Esophagus muscularis mucosa (tissue), 4 donors: ENCODE data around the gene SYNGR4. TPM values are rescaled to one million over a fixed set of nuclear protein-coding genes. Genes with fewer than 3 reads are reported as not detected.

Source experiments
- DNase-seq: peaks from one replicate; pipeline ENCODE4 v3.0.0-alpha.2; 2017; ENCODE audit errors: extremely low spot score
- H3K27ac ChIP-seq, 4 donors: fragments of 200-600 bp; sonication (generic); replicated peaks in 1 of 4; 1 replicate in 3 of 4; 2 replicates in 1 of 4; pipeline ENCODE4 v1.5.1; 2016 to 2019; ENCODE audit warnings: mild to moderate bottlenecking in 1 of 4
- H3K27me3 ChIP-seq, 4 donors: fragments of 200-600 bp; sonication (generic); one replicate each; pipeline versions ENCODE4 v1.5.1 to v1.6.0; 2016 to 2019
- H3K36me3 ChIP-seq, 4 donors: fragments of 200-600 bp; sonication (generic); one replicate each; pipeline ENCODE4 v1.5.1; 2016 to 2019
- H3K4me1 ChIP-seq, 4 donors: fragments of 200-600 bp; sonication (generic); one replicate each; pipeline ENCODE4 v1.5.1; 2016 to 2019
- H3K4me3 ChIP-seq, 4 donors: fragments of 200-600 bp; sonication (generic); 1 replicate in 2 of 4; 2 replicates in 2 of 4; pipeline ENCODE4 v1.5.1; 2016 to 2019; ENCODE audit warnings: mild to moderate bottlenecking in 4 of 4, moderate library complexity in 1 of 4
- H3K9me3 ChIP-seq, 4 donors: fragments of 200-600 bp; sonication (generic); 1 replicate in 3 of 4; 2 replicates in 1 of 4; pipeline ENCODE4 v1.5.1; 2016 to 2019
- CTCF ChIP-seq, 3 experiments: fragments of 200-600 bp in 2 of 3; fragments of 450-650 bp in 1 of 3; sonication (generic) in 2 of 3; IDR thresholded peaks; one replicate each; pipeline ENCODE4 v1.5.1; 2017 to 2019; ENCODE audit warnings: antibody characterized with exemption in 3 of 3, mild to moderate bottlenecking in 2 of 3, moderate library complexity in 1 of 3
- EP300 ChIP-seq: sonication (generic); formaldehyde crosslinking; IDR thresholded peaks from one replicate; pipeline ENCODE4 v1.6.1; 2017; ENCODE audit warnings: antibody characterized with exemption
- POLR2A ChIP-seq: fragments of 450-650 bp; IDR thresholded peaks from one replicate; pipeline ENCODE4 v1.6.1; 2017; ENCODE audit warnings: antibody characterized with exemption, moderate library complexity, mild to moderate bottlenecking, low read depth
- POLR2AphosphoS5 ChIP-seq, 2 donors: sonication (generic); formaldehyde crosslinking; IDR thresholded peaks; one replicate each; pipeline ENCODE4 v1.6.1; 2017; ENCODE audit warnings: antibody characterized with exemption in 2 of 2
- WGBS: methylation state at CpG from one replicate; pipeline ENCODE4 v1.1.5; 2018; 5-methylcytosine and 5-hydroxymethylcytosine counted together
- intact Hi-C: fragments of 100-400 bp; cut with DNase I; formaldehyde crosslinking; loops from one replicate; pipeline ENCODE4 v1.15.1; 2023
- total RNA-seq, 4 donors: library from RNA; depleted of rRNA; stranded (reverse); fragments of >200 nt; gene quantifications; one replicate each; pipeline versions ENCODE4 v1.1.0 to v1.2.1, GENCODE V29; 2016

The SYNGR4 gene
- total RNA-seq, 4 donors from 2014 or later = not detected

GRCh38 chr19:48338802-48339503 is 25.2 kb upstream of the SYNGR4 start:
- Histone ChIP-seq H3K9me3 (no peaks in the 10 kb centered on the region), H3K27me3 (no peaks in the 10 kb centered on the region), H3K4me1 (peaks cover 2 to 4% (median 3%) of the 10 kb centered on the region in 4 donors), H3K36me3 (peaks cover 8 to 24% (median 20%) of the 10 kb centered on the region in 4 donors), H3K4me3 (no peak overlapping the region), H3K27ac (no peak overlapping the region)
- 94% methylated on average over 14 of the region's 14 CpGs for WGBS
- intact Hi-C loops = no loop called here
- DNase-seq = no peak
- TF ChIP-seq EP300 (no peak), CTCF (IDR thresholded peaks at IDR 0.05) (no peak), POLR2A (no peak), POLR2AphosphoS5 (IDR thresholded peaks at IDR 0.05) (no peak)

GRCh38 chr19:48340995-48341394 is 23.2 kb upstream of the SYNGR4 start:
- no peak overlapping the region for H3K27ac ChIP-seq
- intact Hi-C loops = no loop called here

GRCh38 chr19:48341515-48342413 is 22.4 kb upstream of the SYNGR4 start:
- H3K4me3 ChIP-seq = no peak overlapping the region
- TF ChIP-seq POLR2A = no peak
- no peak for TF ChIP-seq EP300
- no peaks in the 10 kb centered on the region for H3K27me3 ChIP-seq
- intact Hi-C loops = no loop called here
- WGBS = 90% methylated on average over 10 of the region's 10 CpGs
- no peaks in the 10 kb centered on the region for H3K4me1 ChIP-seq
- no peaks in the 10 kb centered on the region for H3K9me3 ChIP-seq
- no peak overlapping the region for H3K27ac ChIP-seq
- DNase-seq = no peak
- peaks cover 8 to 31% (median 21%) of the 10 kb centered on the region in 4 donors for H3K36me3 ChIP-seq

More at GRCh38 chr19:48340995-48341394, 23.2 kb upstream of the SYNGR4 start:
- H3K4me1 ChIP-seq = no peaks in the 10 kb centered on the region
- TF ChIP-seq POLR2AphosphoS5 (IDR thresholded peaks at IDR 0.05) (no peak), EP300 (no peak), CTCF (IDR thresholded peaks at IDR 0.05) (no peak), POLR2A (no peak)
- 83% methylated on average over 9 of the region's 11 CpGs for WGBS
- no peaks in the 10 kb centered on the region for H3K9me3 ChIP-seq
- no peaks in the 10 kb centered on the region for H3K27me3 ChIP-seq
- no peak overlapping the region for H3K4me3 ChIP-seq
- no peak for DNase-seq
- peaks cover 8 to 31% (median 21%) of the 10 kb centered on the region in 4 donors for H3K36me3 ChIP-seq

- Histone ChIP-seq H3K4me1 (no peaks in the 10 kb centered on the region), H3K27me3 (no peaks in the 10 kb centered on the region), H3K4me3 (no peak overlapping the region), H3K36me3 (peaks cover 8 to 31% (median 21%) of the 10 kb centered on the region in 4 donors), H3K9me3 (no peaks in the 10 kb centered on the region), H3K27ac (no peak overlapping the region)
- TF ChIP-seq POLR2A = no peak
- TF ChIP-seq CTCF (IDR thresholded peaks at IDR 0.05) = no peak
- no peak for TF ChIP-seq POLR2AphosphoS5 (IDR thresholded peaks at IDR 0.05)
- TF ChIP-seq EP300 = no peak
- no peak for DNase-seq
- intact Hi-C loops = no loop called here
- WGBS = 95% methylated on average over 20 of the region's 20 CpGs
Observed at GRCh38 chr19:48342414-48342738, 21.8 kb upstream of the SYNGR4 start.

GRCh38 chr19:48342841-48343540 is 21.2 kb upstream of the SYNGR4 start:
- Histone ChIP-seq H3K4me3 (no peak overlapping the region), H3K27me3 (no peaks in the 10 kb centered on the region), H3K27ac (no peak overlapping the region), H3K4me1 (peaks cover 0 to 4% (median 2%) of the 10 kb centered on the region in 4 donors), H3K9me3 (no peaks in the 10 kb centered on the region), H3K36me3 (peaks cover 8 to 31% (median 21%) of the 10 kb centered on the region in 4 donors)
- WGBS = 92% methylated on average over 20 of the region's 23 CpGs
- no peak for DNase-seq
- TF ChIP-seq POLR2AphosphoS5 (IDR thresholded peaks at IDR 0.05) (no peak), POLR2A (no peak), EP300 (no peak), CTCF (IDR thresholded peaks at IDR 0.05) (no peak)
- intact Hi-C loops = no loop called here
